NCI-H526 treated with DMSO at 0.1 percent for 48 hours (cell line): Measurements from ENCODE around the gene HTN1.
"Not testable (repeated sequence)": the region's sequence is repeated elsewhere in the genome, so short reads cannot be mapped to it uniquely, and the experiment has no call there.

Experiments
- DNase-seq: peaks from one replicate; lab custom pipeline; 2025; lab: John Stamatoyannopoulos, UW

Gene HTN1

DNA sequence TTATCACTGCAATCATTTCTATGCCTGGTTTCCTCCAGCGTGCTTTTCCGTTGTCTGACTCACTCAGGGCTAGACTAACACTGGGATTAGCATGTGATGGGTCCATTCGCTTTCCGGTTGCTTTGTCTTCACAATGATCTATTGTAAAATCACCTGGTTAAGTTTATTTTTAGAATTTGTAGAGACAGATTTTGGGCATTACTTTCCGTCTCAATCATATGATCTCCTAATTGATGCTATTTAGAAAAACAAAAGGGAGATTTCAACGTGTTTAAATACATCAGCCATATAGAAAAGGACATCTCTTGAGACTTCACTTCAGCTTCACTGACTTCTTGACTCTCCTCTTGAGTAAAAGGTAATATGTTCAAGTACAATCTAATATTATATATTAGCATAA lies at the start of gene HTN1:
Gene HTN1, plus strand, starts transcription at position 301 of the 400 bp plus-strand sequence. CDS start 2,639 bp downstream, outside the sequence.
- DNase-seq, result not testable (repeated sequence)

DNA sequence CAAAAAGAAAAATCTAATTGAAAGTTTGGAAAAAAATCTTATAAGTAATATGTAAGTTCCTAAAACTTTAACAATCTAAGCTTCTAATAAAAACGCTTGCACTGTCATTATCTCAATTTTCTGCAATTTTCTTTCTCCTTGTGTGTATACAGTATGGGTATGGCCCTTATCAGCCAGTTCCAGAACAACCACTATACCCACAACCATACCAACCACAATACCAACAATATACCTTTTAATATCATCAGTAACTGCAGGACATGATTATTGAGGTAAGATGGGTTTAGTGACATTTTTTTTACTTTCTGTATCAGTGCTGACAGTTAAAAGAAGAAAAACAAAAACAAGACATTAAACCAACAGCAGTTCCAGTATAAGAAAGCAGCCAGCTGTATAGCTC lies 49.5 kb upstream of the HTN1 start:
- no peak for DNase-seq

DNA sequence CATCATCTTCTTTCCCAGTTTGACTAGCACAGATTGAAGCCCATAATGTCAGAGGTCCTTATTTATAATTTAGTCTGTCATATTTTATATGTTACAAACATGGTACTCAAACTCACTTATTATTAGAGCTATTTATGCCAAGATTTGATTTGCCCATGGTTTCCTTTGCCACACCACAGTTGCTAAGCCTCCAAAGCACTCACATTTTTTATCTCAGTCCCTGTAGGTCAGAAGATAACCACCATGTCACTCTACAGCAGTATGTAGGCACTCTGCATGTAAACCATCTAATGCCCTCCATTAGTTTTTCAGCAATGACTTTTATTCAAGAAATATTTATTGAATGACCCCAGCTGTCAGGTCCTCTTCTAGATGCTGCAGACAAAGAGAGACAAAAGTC lies 47.7 kb upstream of the HTN1 start:
- no peak for DNase-seq

DNA sequence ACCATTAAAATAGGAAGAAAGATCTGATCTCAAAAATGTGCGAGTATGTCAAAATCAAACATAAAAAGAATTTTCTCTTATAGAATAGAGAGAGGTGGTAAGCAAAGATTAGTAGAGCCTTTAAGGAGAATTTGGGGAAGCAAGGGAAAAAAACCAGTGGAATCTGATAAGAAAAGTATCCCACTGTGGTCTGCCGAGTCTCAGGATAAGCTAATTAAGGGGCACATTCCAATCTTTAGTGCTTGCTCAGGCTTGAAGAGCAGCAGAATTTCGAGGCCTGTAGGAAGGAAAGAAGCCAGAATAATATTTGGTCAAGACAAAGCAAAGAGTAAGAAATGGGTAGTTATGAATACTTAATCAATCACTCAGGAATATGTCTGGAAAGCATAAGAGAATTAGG lies 41.5 kb upstream of the HTN1 start:
- DNase-seq, result no peak

DNA sequence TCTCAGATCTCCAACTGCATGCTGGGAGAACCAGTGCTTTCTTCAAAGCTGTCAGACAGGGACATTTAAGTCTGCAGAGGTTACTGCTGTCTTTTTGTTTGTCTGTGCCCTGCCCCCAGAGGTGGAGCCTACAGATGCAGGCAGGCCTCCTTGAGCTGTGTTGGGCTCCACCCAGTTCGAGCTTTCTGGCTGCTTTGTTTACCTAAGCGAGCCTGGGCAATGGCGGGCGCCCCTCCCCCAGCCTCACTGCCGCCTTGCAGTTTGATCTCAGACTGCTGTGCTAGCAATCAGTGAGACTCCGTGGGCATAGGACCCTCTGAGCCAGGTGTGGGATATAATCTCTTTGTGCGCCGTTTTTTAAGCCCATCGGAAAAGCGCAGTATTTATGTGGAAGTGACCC lies 31.2 kb upstream of the HTN1 start:
- not testable (repeated sequence) for DNase-seq

DNA sequence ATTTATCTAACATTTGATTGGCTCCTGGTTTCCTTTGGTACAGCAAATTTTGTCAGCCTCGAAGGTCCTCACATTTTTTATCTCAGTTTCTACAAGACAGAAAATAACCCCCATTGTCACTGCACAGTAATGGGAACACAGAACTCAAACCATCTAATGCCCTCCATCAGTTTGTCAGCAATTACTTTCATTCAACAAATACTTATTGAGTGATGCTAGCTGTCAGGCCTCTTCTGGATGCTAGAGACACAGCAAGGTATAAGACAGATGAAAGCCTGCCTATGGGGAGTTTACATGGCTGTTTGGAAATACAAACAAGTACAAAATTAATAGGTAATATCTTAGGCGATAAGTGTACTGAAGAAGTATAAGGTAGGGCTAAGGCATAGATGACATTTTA lies 27.0 kb upstream of the HTN1 start:
- DNase-seq, result no peak

DNA sequence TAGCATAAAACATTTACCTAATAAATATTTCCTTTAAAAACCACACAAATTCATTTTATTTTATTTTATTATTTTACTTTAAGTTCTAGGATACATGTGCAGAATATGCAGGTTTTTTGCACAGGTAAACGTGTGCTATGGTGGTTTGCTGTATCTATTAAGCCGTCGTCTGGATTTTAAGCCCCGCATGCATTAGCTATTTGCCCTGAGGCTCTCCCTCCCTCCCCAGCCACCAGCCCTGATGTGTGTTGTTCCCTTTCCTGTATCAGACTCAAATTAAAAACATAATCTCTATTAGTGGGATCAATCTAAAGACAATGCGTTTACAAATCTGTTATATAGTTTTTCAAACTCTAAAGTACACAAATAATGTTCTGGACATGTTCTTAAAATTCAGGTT lies 23.2 kb upstream of the HTN1 start:
- no peak for DNase-seq

DNA sequence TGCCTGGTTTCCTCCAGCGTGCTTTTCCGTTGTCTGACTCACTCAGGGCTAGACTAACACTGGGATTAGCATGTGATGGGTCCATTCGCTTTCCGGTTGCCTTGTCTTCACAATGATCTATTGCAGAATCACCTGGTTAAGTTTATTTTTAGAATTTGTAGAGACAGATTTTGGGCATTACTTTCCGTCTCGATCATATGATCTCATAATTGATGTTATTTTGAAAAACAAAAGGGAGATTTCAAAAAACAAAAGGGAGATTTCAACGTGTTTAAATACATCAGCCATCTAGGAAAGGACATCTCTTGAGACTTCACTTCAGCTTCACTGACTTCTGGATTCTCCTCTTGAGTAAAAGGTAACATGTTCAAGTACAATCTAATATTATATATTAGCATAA lies 22.1 kb upstream of the HTN1 start, which contains the start of gene HTN3:
Gene HTN3, plus strand, starts transcription at position 301 of the 400 bp plus-strand sequence. CDS start 2,282 bp downstream, outside the sequence.
- DNase-seq, result not testable (repeated sequence)

DNA sequence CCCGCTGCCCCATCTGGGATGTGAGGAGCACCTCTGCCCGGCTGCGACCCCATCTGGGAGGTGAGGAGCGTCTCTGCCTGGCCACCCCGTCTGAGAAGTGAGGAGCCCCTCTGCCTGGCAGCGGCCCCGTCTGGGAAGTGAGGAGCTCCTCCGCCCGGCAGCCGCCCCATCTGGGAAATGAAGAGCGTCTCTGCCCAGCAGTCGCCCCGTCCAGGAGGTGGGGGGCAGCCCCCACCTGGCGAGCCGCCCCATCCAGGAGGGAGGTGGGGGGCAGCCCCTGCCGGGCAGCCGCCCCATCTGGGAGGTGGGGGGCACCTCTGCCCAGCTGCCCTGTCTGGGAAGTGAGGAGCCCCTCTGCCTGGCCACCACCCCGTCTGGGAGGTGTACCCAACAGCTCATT lies 12.7 kb upstream of the HTN1 start:
- DNase-seq, result not testable (repeated sequence)

DNA sequence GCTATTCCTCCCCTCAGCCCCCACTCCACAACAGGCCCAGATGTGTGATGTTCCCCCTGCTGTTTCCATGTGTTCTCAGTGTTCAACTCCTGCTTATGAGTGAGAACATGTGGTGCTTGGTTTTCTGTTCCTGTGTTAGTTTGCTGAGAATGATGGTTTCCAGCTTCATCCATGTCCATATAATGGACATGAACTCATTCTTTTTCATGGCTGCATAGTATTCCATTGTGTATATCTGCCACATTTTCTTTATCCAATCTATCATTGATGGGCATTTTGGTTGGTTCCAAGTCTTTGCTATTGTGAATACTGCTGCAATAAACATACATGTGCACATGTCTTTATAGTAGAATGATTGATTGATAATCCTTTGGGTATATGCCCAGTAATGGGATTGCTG lies 10.3 kb upstream of the HTN1 start:
- DNase-seq, result not testable (repeated sequence)

DNA sequence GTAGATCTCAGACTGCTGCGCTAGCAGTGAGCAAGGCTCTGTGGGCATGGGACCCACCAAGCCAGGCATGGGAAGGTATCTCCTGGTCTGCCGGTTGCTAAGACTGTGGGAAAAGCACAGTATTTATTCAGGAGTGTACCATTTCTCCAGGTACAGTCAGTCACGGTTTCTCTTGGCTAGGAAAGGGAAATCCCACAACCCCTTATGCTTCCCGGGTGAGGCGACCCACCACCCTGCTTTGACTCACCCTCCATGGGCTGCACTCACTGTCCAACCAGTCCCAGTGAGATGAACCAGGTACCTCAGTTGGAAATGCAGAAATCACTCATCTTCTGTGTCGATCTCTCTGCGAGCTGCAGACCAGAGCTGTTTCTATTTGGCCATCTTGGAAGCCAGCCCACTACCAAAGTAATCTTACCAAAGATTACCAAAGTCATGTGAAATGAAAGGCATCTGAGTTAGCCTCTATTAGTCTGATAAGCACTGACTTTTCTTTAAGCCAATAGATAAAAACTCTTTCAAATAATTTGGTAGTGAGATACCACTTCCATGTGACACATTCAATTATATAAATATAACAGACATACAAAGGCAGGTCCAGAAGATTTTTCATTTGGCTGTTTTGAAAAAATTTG lies 8.5 kb upstream of the HTN1 start:
- DNase-seq, result no peak

DNA sequence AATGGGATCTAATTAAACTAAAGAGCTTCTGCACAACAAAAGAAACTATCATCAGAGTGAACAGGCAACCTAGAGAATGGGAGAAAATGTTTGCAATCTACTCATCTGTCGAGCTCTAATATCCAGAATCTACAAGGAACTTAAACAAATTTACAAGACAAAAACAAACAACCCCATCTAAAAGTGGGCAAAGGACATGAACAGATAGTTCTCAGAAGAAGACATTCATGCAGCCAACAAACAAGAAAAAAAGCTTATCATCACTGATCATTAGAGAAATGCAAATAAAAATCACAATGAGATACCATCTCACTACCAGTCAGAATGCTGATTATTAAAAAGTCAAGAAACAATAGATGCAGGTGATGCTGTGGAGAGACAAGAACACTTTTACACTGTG lies 6.3 kb downstream of the HTN1 start:
- DNase-seq, result not testable (repeated sequence)

DNA sequence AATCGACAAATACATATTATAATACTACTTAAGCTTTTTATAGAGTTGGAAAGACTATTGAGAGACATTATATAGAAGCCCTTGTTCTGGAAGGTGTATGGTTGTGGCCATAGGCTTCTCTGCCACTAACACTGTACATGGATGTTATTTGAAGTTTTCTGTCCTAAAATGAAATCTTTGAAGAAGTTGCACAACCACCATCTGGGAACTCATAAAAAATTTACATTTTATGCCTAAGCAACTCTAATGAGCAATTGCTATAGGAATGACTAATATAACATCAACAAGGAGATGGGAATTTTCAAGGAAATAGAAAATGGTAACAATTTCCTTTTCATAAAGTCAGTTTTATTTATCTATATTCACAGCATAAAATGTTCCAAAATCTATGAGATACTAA lies 7.4 kb downstream of the HTN1 start:
- no peak for DNase-seq

DNA sequence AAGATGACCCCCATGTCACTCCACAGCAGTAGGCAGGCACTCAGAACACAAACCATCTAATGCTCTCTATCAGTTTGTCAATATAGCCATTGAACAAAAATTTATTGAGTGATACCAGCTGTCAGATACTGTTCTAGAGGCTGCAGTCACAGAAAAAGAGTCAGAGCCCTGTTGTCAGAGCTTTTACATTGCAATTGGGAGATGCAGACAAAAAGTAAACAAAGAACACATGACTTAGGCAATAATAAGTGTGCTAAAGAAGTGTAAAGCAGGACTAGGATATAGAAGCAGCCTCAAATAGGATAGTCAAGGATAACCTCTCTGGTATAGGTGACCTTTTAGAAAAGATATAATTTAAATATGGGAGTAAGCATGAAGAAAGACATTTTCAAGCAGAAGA lies 8.9 kb downstream of the HTN1 start:
- no peak for DNase-seq

DNA sequence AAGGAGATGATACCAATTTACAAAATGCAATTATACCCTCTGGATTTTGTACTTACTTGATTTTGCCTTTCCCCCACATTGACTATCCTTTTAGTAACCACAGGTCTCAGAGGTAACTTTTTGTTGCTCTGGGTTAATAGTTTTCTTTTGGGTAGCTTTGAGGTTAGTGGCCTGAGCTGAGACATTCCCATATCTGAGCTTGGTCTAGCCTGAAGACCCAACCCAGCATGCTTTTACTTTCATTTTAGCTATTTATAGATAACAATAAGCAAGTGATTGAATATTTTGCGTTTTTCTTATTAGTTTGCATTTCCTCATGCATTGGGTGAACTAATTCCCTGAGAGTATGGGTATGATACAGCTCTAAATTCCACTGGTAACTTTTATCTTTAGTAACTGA lies 11.8 kb downstream of the HTN1 start:
- no peak for DNase-seq

DNA sequence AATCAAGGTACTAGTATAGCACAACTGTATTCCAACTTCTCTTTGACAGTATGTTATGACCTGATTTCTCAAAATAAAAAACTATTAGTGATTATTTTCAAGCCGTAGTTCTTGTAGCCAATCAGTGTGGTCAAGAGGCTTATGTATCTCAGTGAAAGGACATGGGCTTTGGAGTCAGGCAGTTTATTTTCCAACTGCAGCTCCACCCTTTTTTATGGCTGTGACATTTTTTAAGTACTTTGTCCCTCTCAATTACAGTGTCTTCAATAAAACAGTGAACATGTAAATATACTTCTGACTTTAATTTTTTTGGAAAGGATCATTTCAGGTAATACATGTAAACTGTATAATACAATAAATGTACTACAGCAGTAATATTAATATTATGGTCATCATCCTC lies 30.0 kb downstream of the HTN1 start:
- DNase-seq, result no peak

DNA sequence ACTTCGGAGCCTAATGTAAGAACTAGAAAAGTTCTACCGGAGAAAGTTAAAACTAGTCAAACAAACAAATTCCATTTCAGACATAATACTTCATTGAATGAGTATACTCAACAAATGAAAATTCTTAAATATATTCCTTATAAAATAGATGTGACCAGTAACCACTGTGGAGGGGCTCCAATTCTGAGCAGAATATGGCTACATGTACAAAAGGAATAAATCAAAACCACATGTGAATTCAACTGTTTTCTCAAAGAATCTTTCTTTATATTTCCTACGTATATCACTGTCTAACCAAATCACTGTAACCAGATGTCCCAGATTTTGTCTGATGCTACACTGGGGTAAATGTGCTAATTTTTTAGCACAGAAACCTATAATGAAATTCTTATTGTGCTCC lies 49.0 kb downstream of the HTN1 start:
- no peak for DNase-seq
